IPS-20b (cell line): Measurements from ENCODE around the gene RFX7.

Source experiments
- H3K27ac ChIP-seq: one replicate; pipeline ENCODE4 v1.5.1; 2013; ENCODE audit warnings: low read length
- H3K27me3 ChIP-seq: 2 replicates; pipeline ENCODE4 v1.6.1; 2013; ENCODE audit warnings: mild to moderate bottlenecking, low read length, inconsistent platforms; ENCODE audit not compliant: insufficient read depth
- H3K36me3 ChIP-seq: 2 replicates; pipeline ENCODE4 v1.6.1; 2013; ENCODE audit warnings: low read depth, mild to moderate bottlenecking, inconsistent platforms, low read length, moderate library complexity; ENCODE audit not compliant: insufficient read depth
- H3K4me1 ChIP-seq: 2 replicates; pipeline ENCODE4 v1.6.1; 2013; ENCODE audit warnings: mild to moderate bottlenecking, control low read depth, inconsistent platforms, low read length, moderate library complexity; ENCODE audit not compliant: insufficient read depth
- H3K4me3 ChIP-seq: 2 replicates; pipeline ENCODE4 v1.5.1; 2013; ENCODE audit warnings: mild to moderate bottlenecking, low read length, inconsistent platforms
- H3K9ac ChIP-seq: 2 replicates; pipeline ENCODE4 v1.6.1; 2013; ENCODE audit warnings: low read depth, mild to moderate bottlenecking, inconsistent platforms, low read length, moderate library complexity
- H3K9me3 ChIP-seq: 2 replicates; pipeline ENCODE4 v1.6.1; 2013; ENCODE audit warnings: mild to moderate bottlenecking, low read depth, low read length, inconsistent platforms; ENCODE audit not compliant: insufficient read depth

Gene RFX7

GRCh38 chr15:56199038-56199437 is 44.6 kb downstream of the RFX7 start:
- H3K27me3 ChIP-seq, result no peaks in the 10 kb centered on the region
- H3K27ac ChIP-seq, result no peak overlapping the region
- no peak overlapping the region for H3K9ac ChIP-seq
- no peaks in the 10 kb centered on the region for H3K4me1 ChIP-seq
- H3K4me3 ChIP-seq, result no peak overlapping the region
- no peaks in the 10 kb centered on the region; the same call in 1 of the 2 replicates for H3K36me3 ChIP-seq
- H3K9me3 ChIP-seq, result no peaks in the 10 kb centered on the region

- Histone ChIP-seq H3K36me3 (no peaks in the 10 kb centered on the region), H3K9ac (no peak overlapping the region), H3K27ac (no peak overlapping the region), H3K4me3 (no peak overlapping the region), H3K4me1 (0 out of 2 replicates have a peak, but pooled peaks cover 4% of the 10 kb centered on the region), H3K9me3 (no peaks in the 10 kb centered on the region), H3K27me3 (no peaks in the 10 kb centered on the region)
These were observed 49.6 kb downstream of the RFX7 start for GRCh38 chr15:56194035-56194434.

- Histone ChIP-seq H3K27me3 (no peaks in the 10 kb centered on the region), H3K4me1 (0 out of 2 replicates have a peak, but pooled peaks cover 4% of the 10 kb centered on the region), H3K9me3 (no peaks in the 10 kb centered on the region), H3K4me3 (no peak overlapping the region), H3K9ac (no peak overlapping the region), H3K27ac (no peak overlapping the region), H3K36me3 (no peaks in the 10 kb centered on the region)
These were observed 50.8 kb downstream of the RFX7 start for GRCh38 chr15:56192659-56193442.

- no peaks in the 10 kb centered on the region for H3K36me3 ChIP-seq
- no peak overlapping the region for H3K27ac ChIP-seq
- no peaks in the 10 kb centered on the region for H3K27me3 ChIP-seq
- H3K4me1 ChIP-seq, result 0 out of 2 replicates have a peak, but pooled peaks cover 2% of the 10 kb centered on the region
- H3K9me3 ChIP-seq, result peaks cover 6% of the 10 kb centered on the region
- no peak overlapping the region for H3K4me3 ChIP-seq
- H3K9ac ChIP-seq, result no peak overlapping the region
These were observed 56.0 kb downstream of the RFX7 start for GRCh38 chr15:56187665-56188064.

GRCh38 chr15:56185980-56186379 is 57.7 kb downstream of the RFX7 start:
- Histone ChIP-seq H3K27me3 (no peaks in the 10 kb centered on the region), H3K27ac (no peak overlapping the region), H3K9ac (no peak overlapping the region), H3K36me3 (no peaks in the 10 kb centered on the region), H3K9me3 (peaks cover 6% of the 10 kb centered on the region), H3K4me1 (no peaks in the 10 kb centered on the region), H3K4me3 (no peak overlapping the region)

GRCh38 chr15:56184516-56184915 is 59.2 kb downstream of the RFX7 start:
- H3K9me3 ChIP-seq, result peaks cover 6% of the 10 kb centered on the region
- no peaks in the 10 kb centered on the region for H3K36me3 ChIP-seq
- no peak overlapping the region for H3K27ac ChIP-seq
- H3K4me1 ChIP-seq, result no peaks in the 10 kb centered on the region
- H3K4me3 ChIP-seq, result no peak overlapping the region
- H3K27me3 ChIP-seq, result no peaks in the 10 kb centered on the region
- H3K9ac ChIP-seq, result no peak overlapping the region

GRCh38 chr15:56180851-56181250 is 62.8 kb downstream of the RFX7 start:
- peaks cover 6% of the 10 kb centered on the region for H3K9me3 ChIP-seq

GRCh38 chr15:56176996-56177395 is 66.7 kb downstream of the RFX7 start:
- Histone ChIP-seq H3K36me3 (peaks cover 17% of the 10 kb centered on the region), H3K27ac (no peak overlapping the region), H3K9ac (no peak overlapping the region), H3K27me3 (no peaks in the 10 kb centered on the region), H3K4me1 (no peaks in the 10 kb centered on the region), H3K4me3 (no peak overlapping the region), H3K9me3 (no peaks in the 10 kb centered on the region)

More at GRCh38 chr15:56180851-56181250, 62.8 kb downstream of the RFX7 start:
- no peak overlapping the region for H3K4me3 ChIP-seq
- no peak overlapping the region for H3K9ac ChIP-seq
- no peak overlapping the region for H3K27ac ChIP-seq
- no peaks in the 10 kb centered on the region for H3K36me3 ChIP-seq
- H3K4me1 ChIP-seq, result no peaks in the 10 kb centered on the region
- H3K27me3 ChIP-seq, result no peaks in the 10 kb centered on the region

- H3K4me1 ChIP-seq, result no peaks in the 10 kb centered on the region
- H3K9me3 ChIP-seq, result no peaks in the 10 kb centered on the region
- no peak overlapping the region for H3K27ac ChIP-seq
- no peak overlapping the region for H3K4me3 ChIP-seq
- H3K9ac ChIP-seq, result no peak overlapping the region
- H3K27me3 ChIP-seq, result no peaks in the 10 kb centered on the region
- peaks cover 29% of the 10 kb centered on the region for H3K36me3 ChIP-seq
These were observed 67.9 kb downstream of the RFX7 start for GRCh38 chr15:56175788-56176187.

GRCh38 chr15:56174649-56175048 is 69.0 kb downstream of the RFX7 start:
- Histone ChIP-seq H3K9me3 (no peaks in the 10 kb centered on the region), H3K9ac (no peak overlapping the region), H3K27ac (no peak overlapping the region), H3K4me1 (no peaks in the 10 kb centered on the region), H3K4me3 (no peak overlapping the region), H3K27me3 (no peaks in the 10 kb centered on the region), H3K36me3 (peaks cover 38% of the 10 kb centered on the region)

GRCh38 chr15:56168394-56168793 is 75.3 kb downstream of the RFX7 start:
- Histone ChIP-seq H3K9me3 (no peaks in the 10 kb centered on the region), H3K27me3 (no peaks in the 10 kb centered on the region), H3K36me3 (peaks cover 35% of the 10 kb centered on the region), H3K4me3 (no peak overlapping the region), H3K27ac (no peak overlapping the region), H3K9ac (no peak overlapping the region), H3K4me1 (no peaks in the 10 kb centered on the region; the same call in 1 of the 2 replicates)

- H3K9me3 ChIP-seq, result no peaks in the 10 kb centered on the region
- peaks cover 4% of the 10 kb centered on the region for H3K4me1 ChIP-seq
These were observed 78.4 kb downstream of the RFX7 start for GRCh38 chr15:56165234-56165633.

More at GRCh38 chr15:56165234-56165633, 78.4 kb downstream of the RFX7 start:
- Histone ChIP-seq H3K9ac (no peak overlapping the region), H3K27me3 (no peaks in the 10 kb centered on the region), H3K27ac (no peak overlapping the region), H3K36me3 (peaks cover 4% of the 10 kb centered on the region; the same call in 1 of the 2 replicates), H3K4me3 (no peak overlapping the region)
